Karpas-422 (cell line): ENCODE results near the gene CCDC38. TPM values are rescaled to one million over a fixed set of nuclear protein-coding genes. Genes with fewer than 3 reads are reported as not detected.

ENCODE experiments used
- DNase-seq: peaks from one replicate; pipeline ENCODE4 v3.0.0-alpha.2; 2015
- H2AFZ ChIP-seq: fragments of 200-600 bp; sonication (generic); 2 replicates; pipeline ENCODE4 v1.6.1; 2014; ENCODE audit warnings: antibody characterized with exemption, low read length, mixed read lengths
- H3K27ac ChIP-seq: fragments of 200-600 bp; sonication (generic); 2 replicates; pipeline ENCODE4 v1.5.1; 2014; ENCODE audit warnings: mild to moderate bottlenecking, low read length, moderate library complexity
- H3K27me3 ChIP-seq: fragments of 200-600 bp; sonication (generic); 2 replicates; pipeline ENCODE4 v1.6.1; 2014; ENCODE audit warnings: low read length, mixed read lengths
- H3K36me3 ChIP-seq: fragments of 200-600 bp; sonication (generic); 2 replicates; pipeline ENCODE4 v1.6.1; 2014; ENCODE audit warnings: low read length, mixed read lengths; ENCODE audit not compliant: insufficient read depth
- H3K4me1 ChIP-seq: fragments of 200-600 bp; sonication (generic); 2 replicates; pipeline ENCODE4 v1.6.1; 2014; ENCODE audit warnings: mild to moderate bottlenecking, low read length, mixed read lengths
- H3K4me2 ChIP-seq: fragments of 200-600 bp; sonication (generic); 2 replicates; pipeline ENCODE4 v1.6.1; 2014; ENCODE audit warnings: low read length, low read depth, mild to moderate bottlenecking; ENCODE audit not compliant: poor library complexity, severe bottlenecking
- H3K4me3 ChIP-seq: fragments of 200-600 bp; sonication (generic); 2 replicates; pipeline ENCODE4 v1.5.1; 2014; ENCODE audit warnings: mild to moderate bottlenecking, antibody characterized with exemption, low read length, mixed read lengths
- H3K79me2 ChIP-seq: fragments of 200-600 bp; sonication (generic); 2 replicates; pipeline ENCODE4 v1.6.1; 2014; ENCODE audit warnings: mild to moderate bottlenecking, low read length, mixed read lengths
- H3K9ac ChIP-seq: fragments of 200-600 bp; sonication (generic); 2 replicates; pipeline ENCODE4 v1.6.0; 2014; ENCODE audit warnings: low read length
- H3K9me2 ChIP-seq: fragments of 200-600 bp; sonication (generic), shearing (Covaris generic); replicated peaks from 2 replicates; pipeline ENCODE4 v1.6.0; 2014; ENCODE audit warnings: mild to moderate bottlenecking, low read length, moderate library complexity; ENCODE audit not compliant: insufficient read depth
- H3K9me3 ChIP-seq: fragments of 300-700, 200-600 bp; sonication (generic); 2 replicates; pipeline ENCODE4 v1.6.1; 2014; ENCODE audit warnings: low read length, mixed read lengths
- H4K20me1 ChIP-seq: fragments of 200-600 bp; sonication (generic); 2 replicates; pipeline ENCODE4 v1.6.1; 2014; ENCODE audit warnings: mild to moderate bottlenecking, antibody characterized with exemption, low read length, low read depth; ENCODE audit not compliant: insufficient read depth
- total RNA-seq: library from RNA; depleted of rRNA; stranded (reverse); fragments of >200 nt; shearing (Covaris generic); gene quantifications from 2 replicates; pipeline ENCODE4 v1.2.3, GENCODE V29; 2014; ENCODE audit warnings: low replicate concordance

CCDC38 gene
- total RNA-seq, 1 experiment from 2014 or later: not detected

- no peaks in the 10 kb centered on the region for H4K20me1 ChIP-seq
- no peaks in the 10 kb centered on the region for H3K27me3 ChIP-seq
- H3K4me1 ChIP-seq: no peaks in the 10 kb centered on the region
- no peaks in the 10 kb centered on the region for H3K9me3 ChIP-seq
- H3K36me3 ChIP-seq: no peaks in the 10 kb centered on the region
- no peak overlapping the region for H3K4me2 ChIP-seq
- no peak overlapping the region for H3K4me3 ChIP-seq
- no peak for DNase-seq
- no peaks in the 10 kb centered on the region for H3K9me2 ChIP-seq
- no peak overlapping the region for H3K9ac ChIP-seq
- no peak overlapping the region for H3K27ac ChIP-seq
- H2AFZ ChIP-seq: no peak overlapping the region
- no peaks in the 10 kb centered on the region for H3K79me2 ChIP-seq
Measured at GRCh38 chr12:95980437-95980836, 38.0 kb upstream of the CCDC38 start.

- no peak overlapping the region for H3K4me2 ChIP-seq
- H3K9me2 ChIP-seq: no peaks in the 10 kb centered on the region
- H2AFZ ChIP-seq: no peak overlapping the region
- H3K9ac ChIP-seq: no peak overlapping the region
- no peaks in the 10 kb centered on the region for H3K9me3 ChIP-seq
- H3K27me3 ChIP-seq: no peaks in the 10 kb centered on the region
- H3K4me1 ChIP-seq: no peaks in the 10 kb centered on the region
- H3K36me3 ChIP-seq: no peaks in the 10 kb centered on the region
- no peak for DNase-seq
- no peaks in the 10 kb centered on the region for H3K79me2 ChIP-seq
- no peaks in the 10 kb centered on the region for H4K20me1 ChIP-seq
- H3K27ac ChIP-seq: no peak overlapping the region
- no peak overlapping the region for H3K4me3 ChIP-seq
Measured at GRCh38 chr12:95978774-95979173, 36.4 kb upstream of the CCDC38 start.

- H3K9me3 ChIP-seq: no peaks in the 10 kb centered on the region
- H3K9ac ChIP-seq: no peak overlapping the region
- no peaks in the 10 kb centered on the region for H3K9me2 ChIP-seq
- no peak overlapping the region for H3K27ac ChIP-seq
- no peak for DNase-seq
- H3K4me1 ChIP-seq: no peaks in the 10 kb centered on the region
- no peaks in the 10 kb centered on the region for H3K79me2 ChIP-seq
- H2AFZ ChIP-seq: no peak overlapping the region
- no peak overlapping the region for H3K4me2 ChIP-seq
- H4K20me1 ChIP-seq: no peaks in the 10 kb centered on the region
- no peaks in the 10 kb centered on the region for H3K36me3 ChIP-seq
- H3K27me3 ChIP-seq: no peaks in the 10 kb centered on the region
- no peak overlapping the region for H3K4me3 ChIP-seq
Measured at GRCh38 chr12:95978351-95978750, 35.9 kb upstream of the CCDC38 start.

GRCh38 chr12:95977764-95978305 lies 35.4 kb upstream of the CCDC38 start:
- no peaks in the 10 kb centered on the region for H4K20me1 ChIP-seq
- H3K9me2 ChIP-seq: no peaks in the 10 kb centered on the region
- H3K9me3 ChIP-seq: no peaks in the 10 kb centered on the region
- no peak overlapping the region for H3K27ac ChIP-seq
- H3K79me2 ChIP-seq: no peaks in the 10 kb centered on the region
- DNase-seq: no peak
- H3K4me1 ChIP-seq: no peaks in the 10 kb centered on the region
- no peaks in the 10 kb centered on the region for H3K36me3 ChIP-seq
- H3K4me2 ChIP-seq: no peak overlapping the region
- H3K4me3 ChIP-seq: no peak overlapping the region
- H2AFZ ChIP-seq: no peak overlapping the region
- H3K9ac ChIP-seq: no peak overlapping the region
- no peaks in the 10 kb centered on the region for H3K27me3 ChIP-seq

- no peak overlapping the region for H3K27ac ChIP-seq
- H3K4me1 ChIP-seq: no peaks in the 10 kb centered on the region
- no peak overlapping the region for H3K4me2 ChIP-seq
- no peaks in the 10 kb centered on the region for H3K9me2 ChIP-seq
- H4K20me1 ChIP-seq: no peaks in the 10 kb centered on the region
- H3K9me3 ChIP-seq: no peaks in the 10 kb centered on the region
- H3K36me3 ChIP-seq: no peaks in the 10 kb centered on the region
- no peak overlapping the region for H3K4me3 ChIP-seq
- H3K9ac ChIP-seq: no peak overlapping the region
- DNase-seq: no peak
- H3K79me2 ChIP-seq: no peaks in the 10 kb centered on the region
- H2AFZ ChIP-seq: no peak overlapping the region
- H3K27me3 ChIP-seq: no peaks in the 10 kb centered on the region
Measured at GRCh38 chr12:95976416-95976832, 34.0 kb upstream of the CCDC38 start.

GRCh38 chr12:95975491-95975890 lies 33.1 kb upstream of the CCDC38 start:
- Histone ChIP-seq H3K9ac (no peak overlapping the region), H3K9me3 (no peaks in the 10 kb centered on the region), H4K20me1 (no peaks in the 10 kb centered on the region), H3K4me2 (no peak overlapping the region), H3K79me2 (no peaks in the 10 kb centered on the region), H2AFZ (no peak overlapping the region), H3K9me2 (no peaks in the 10 kb centered on the region), H3K36me3 (no peaks in the 10 kb centered on the region), H3K4me1 (no peaks in the 10 kb centered on the region), H3K4me3 (no peak overlapping the region), H3K27me3 (no peaks in the 10 kb centered on the region), H3K27ac (no peak overlapping the region)
- DNase-seq: no peak

- Histone ChIP-seq H3K4me3 (no peak overlapping the region), H4K20me1 (no peaks in the 10 kb centered on the region), H3K36me3 (no peaks in the 10 kb centered on the region), H3K27me3 (no peaks in the 10 kb centered on the region), H3K9ac (no peak overlapping the region), H3K9me3 (no peaks in the 10 kb centered on the region), H3K9me2 (no peaks in the 10 kb centered on the region), H3K4me2 (no peak overlapping the region), H3K27ac (no peak overlapping the region), H2AFZ (no peak overlapping the region), H3K79me2 (no peaks in the 10 kb centered on the region), H3K4me1 (no peaks in the 10 kb centered on the region)
- no peak for DNase-seq
Measured at GRCh38 chr12:95974358-95974757, 31.9 kb upstream of the CCDC38 start.

GRCh38 chr12:95972832-95973456 lies 30.5 kb upstream of the CCDC38 start:
- H3K9ac ChIP-seq: no peak overlapping the region
- H3K9me3 ChIP-seq: no peaks in the 10 kb centered on the region
- H3K79me2 ChIP-seq: no peaks in the 10 kb centered on the region
- H3K4me2 ChIP-seq: no peak overlapping the region
- no peaks in the 10 kb centered on the region for H3K27me3 ChIP-seq
- no peak overlapping the region for H3K4me3 ChIP-seq
- H3K4me1 ChIP-seq: no peaks in the 10 kb centered on the region
- no peaks in the 10 kb centered on the region for H3K36me3 ChIP-seq
- H3K9me2 ChIP-seq: no peaks in the 10 kb centered on the region
- no peak for DNase-seq
- no peak overlapping the region for H3K27ac ChIP-seq
- H2AFZ ChIP-seq: no peak overlapping the region
- no peaks in the 10 kb centered on the region for H4K20me1 ChIP-seq
